ENCODE measurements around the gene PDZD4. TPM values are rescaled to one million over a fixed set of nuclear protein-coding genes. Genes with fewer than 3 reads are reported as not detected.
A peak's percentile ranks its signal among the peaks of the same experiment; 100 is the strongest.

The PDZD4 gene
- total RNA-seq, 1 experiment from 2014 or later: 120 TPM

- TF ChIP-seq ZBTB21 (CRISPR knock-in tag; IDR thresholded peaks at IDR 0.05; ENCODE audit: borderline replicate concordance): no peak
- TF ChIP-seq RORB (CRISPR knock-in tag; IDR thresholded peaks at IDR 0.05): no peak
- no peak for TF ChIP-seq ELF4 (CRISPR knock-in tag; IDR thresholded peaks at IDR 0.05; ENCODE audit: low read depth)
- TF ChIP-seq, protein P1, sequence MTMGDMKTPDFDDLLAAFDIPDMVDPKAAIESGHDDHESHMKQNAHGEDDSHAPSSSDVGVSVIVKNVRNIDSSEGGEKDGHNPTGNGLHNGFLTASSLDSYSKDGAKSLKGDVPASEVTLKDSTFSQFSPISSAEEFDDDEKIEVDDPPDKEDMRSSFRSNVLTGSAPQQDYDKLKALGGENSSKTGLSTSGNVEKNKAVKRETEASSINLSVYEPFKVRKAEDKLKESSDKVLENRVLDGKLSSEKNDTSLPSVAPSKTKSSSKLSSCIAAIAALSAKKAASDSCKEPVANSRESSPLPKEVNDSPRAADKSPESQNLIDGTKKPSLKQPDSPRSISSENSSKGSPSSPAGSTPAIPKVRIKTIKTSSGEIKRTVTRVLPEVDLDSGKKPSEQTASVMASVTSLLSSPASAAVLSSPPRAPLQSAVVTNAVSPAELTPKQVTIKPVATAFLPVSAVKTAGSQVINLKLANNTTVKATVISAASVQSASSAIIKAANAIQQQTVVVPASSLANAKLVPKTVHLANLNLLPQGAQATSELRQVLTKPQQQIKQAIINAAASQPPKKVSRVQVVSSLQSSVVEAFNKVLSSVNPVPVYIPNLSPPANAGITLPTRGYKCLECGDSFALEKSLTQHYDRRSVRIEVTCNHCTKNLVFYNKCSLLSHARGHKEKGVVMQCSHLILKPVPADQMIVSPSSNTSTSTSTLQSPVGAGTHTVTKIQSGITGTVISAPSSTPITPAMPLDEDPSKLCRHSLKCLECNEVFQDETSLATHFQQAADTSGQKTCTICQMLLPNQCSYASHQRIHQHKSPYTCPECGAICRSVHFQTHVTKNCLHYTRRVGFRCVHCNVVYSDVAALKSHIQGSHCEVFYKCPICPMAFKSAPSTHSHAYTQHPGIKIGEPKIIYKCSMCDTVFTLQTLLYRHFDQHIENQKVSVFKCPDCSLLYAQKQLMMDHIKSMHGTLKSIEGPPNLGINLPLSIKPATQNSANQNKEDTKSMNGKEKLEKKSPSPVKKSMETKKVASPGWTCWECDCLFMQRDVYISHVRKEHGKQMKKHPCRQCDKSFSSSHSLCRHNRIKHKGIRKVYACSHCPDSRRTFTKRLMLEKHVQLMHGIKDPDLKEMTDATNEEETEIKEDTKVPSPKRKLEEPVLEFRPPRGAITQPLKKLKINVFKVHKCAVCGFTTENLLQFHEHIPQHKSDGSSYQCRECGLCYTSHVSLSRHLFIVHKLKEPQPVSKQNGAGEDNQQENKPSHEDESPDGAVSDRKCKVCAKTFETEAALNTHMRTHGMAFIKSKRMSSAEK (CRISPR knock-in tag; IDR thresholded peaks at IDR 0.05; ENCODE audit: borderline replicate concordance): no peak
- no peak for TF ChIP-seq CREB1 (CRISPR knock-in tag; IDR thresholded peaks at IDR 0.05)
- no peak for TF ChIP-seq ZNF219 (CRISPR knock-in tag; IDR thresholded peaks at IDR 0.05; ENCODE audit: borderline replicate concordance)
- TF ChIP-seq SOX15 (CRISPR knock-in tag; IDR thresholded peaks at IDR 0.05): no peak
Measured at GRCh38 chrX:153781428-153782047, 48.8 kb downstream of the PDZD4 start (continued).

- DNase-seq (ENCODE audit: low spot score): no peak
- TF ChIP-seq IRF1 (CRISPR knock-in tag; IDR thresholded peaks at IDR 0.05) (no peak), ZNF671 (CRISPR knock-in tag; IDR thresholded peaks at IDR 0.05) (no peak), HMGA2 (CRISPR knock-in tag; IDR thresholded peaks at IDR 0.05) (no peak), GTF2I (CRISPR knock-in tag; conservative IDR thresholded peaks at IDR 0.05) (no peak), MYBL2 (CRISPR knock-in tag; IDR thresholded peaks at IDR 0.05) (no peak), ZNF263 (CRISPR knock-in tag; IDR thresholded peaks at IDR 0.05; ENCODE audit: low read depth) (no peak), ESRRA (CRISPR knock-in tag; IDR thresholded peaks at IDR 0.05; ENCODE audit: borderline replicate concordance) (no peak), JAZF1 (CRISPR knock-in tag; IDR thresholded peaks at IDR 0.05) (no peak), RORB (CRISPR knock-in tag; IDR thresholded peaks at IDR 0.05) (no peak), SP1 (CRISPR knock-in tag; conservative IDR thresholded peaks at IDR 0.05) (no peak), MLX (CRISPR knock-in tag; IDR thresholded peaks at IDR 0.05) (no peak), GRHL2 (CRISPR knock-in tag; IDR thresholded peaks at IDR 0.05; ENCODE audit: insufficient replicate concordance, severe bottlenecking) (no peak), HMGXB4 (CRISPR knock-in tag; IDR thresholded peaks at IDR 0.05) (no peak)
- TF ChIP-seq, protein P2, sequence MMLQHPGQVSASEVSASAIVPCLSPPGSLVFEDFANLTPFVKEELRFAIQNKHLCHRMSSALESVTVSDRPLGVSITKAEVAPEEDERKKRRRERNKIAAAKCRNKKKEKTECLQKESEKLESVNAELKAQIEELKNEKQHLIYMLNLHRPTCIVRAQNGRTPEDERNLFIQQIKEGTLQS (CRISPR knock-in tag; conservative IDR thresholded peaks at IDR 0.05): no peak
- TF ChIP-seq, protein P3, sequence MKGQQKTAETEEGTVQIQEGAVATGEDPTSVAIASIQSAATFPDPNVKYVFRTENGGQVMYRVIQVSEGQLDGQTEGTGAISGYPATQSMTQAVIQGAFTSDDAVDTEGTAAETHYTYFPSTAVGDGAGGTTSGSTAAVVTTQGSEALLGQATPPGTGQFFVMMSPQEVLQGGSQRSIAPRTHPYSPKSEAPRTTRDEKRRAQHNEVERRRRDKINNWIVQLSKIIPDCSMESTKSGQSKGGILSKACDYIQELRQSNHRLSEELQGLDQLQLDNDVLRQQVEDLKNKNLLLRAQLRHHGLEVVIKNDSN (CRISPR knock-in tag; IDR thresholded peaks at IDR 0.05): no peak
- TF ChIP-seq, protein P4, sequence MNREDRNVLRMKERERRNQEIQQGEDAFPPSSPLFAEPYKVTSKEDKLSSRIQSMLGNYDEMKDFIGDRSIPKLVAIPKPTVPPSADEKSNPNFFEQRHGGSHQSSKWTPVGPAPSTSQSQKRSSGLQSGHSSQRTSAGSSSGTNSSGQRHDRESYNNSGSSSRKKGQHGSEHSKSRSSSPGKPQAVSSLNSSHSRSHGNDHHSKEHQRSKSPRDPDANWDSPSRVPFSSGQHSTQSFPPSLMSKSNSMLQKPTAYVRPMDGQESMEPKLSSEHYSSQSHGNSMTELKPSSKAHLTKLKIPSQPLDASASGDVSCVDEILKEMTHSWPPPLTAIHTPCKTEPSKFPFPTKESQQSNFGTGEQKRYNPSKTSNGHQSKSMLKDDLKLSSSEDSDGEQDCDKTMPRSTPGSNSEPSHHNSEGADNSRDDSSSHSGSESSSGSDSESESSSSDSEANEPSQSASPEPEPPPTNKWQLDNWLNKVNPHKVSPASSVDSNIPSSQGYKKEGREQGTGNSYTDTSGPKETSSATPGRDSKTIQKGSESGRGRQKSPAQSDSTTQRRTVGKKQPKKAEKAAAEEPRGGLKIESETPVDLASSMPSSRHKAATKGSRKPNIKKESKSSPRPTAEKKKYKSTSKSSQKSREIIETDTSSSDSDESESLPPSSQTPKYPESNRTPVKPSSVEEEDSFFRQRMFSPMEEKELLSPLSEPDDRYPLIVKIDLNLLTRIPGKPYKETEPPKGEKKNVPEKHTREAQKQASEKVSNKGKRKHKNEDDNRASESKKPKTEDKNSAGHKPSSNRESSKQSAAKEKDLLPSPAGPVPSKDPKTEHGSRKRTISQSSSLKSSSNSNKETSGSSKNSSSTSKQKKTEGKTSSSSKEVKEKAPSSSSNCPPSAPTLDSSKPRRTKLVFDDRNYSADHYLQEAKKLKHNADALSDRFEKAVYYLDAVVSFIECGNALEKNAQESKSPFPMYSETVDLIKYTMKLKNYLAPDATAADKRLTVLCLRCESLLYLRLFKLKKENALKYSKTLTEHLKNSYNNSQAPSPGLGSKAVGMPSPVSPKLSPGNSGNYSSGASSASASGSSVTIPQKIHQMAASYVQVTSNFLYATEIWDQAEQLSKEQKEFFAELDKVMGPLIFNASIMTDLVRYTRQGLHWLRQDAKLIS (CRISPR knock-in tag; IDR thresholded peaks at IDR 0.05; ENCODE audit: borderline replicate concordance): no peak
- POLR2A ChIA-PET: no interaction called here
- H3K27ac Mint-ChIP-seq: peak within 1 kb of the TSS; percentile 78; the same call in 1 of the 2 replicates
- no peaks in the 10 kb centered on the region for H3K9me3 Mint-ChIP-seq
- CTCF ChIA-PET: interaction anchor here (1.0 to 1.4 kb wide), 2 partner anchors 12 to 17 kb away, joined by 3 to 4 read pairs; partner anchors contain the start of gene PLXNB3
- no peak for ATAC-seq
- no peaks in the 10 kb centered on the region for H3K27me3 Mint-ChIP-seq (ENCODE audit: low read depth)
- no peaks in the 10 kb centered on the region; the same call in 1 of the 2 replicates for H3K4me1 Mint-ChIP-seq
- no peaks in the 10 kb centered on the region for H3K36me3 Mint-ChIP-seq
- H3K4me3 Mint-ChIP-seq: no peak within 1 kb of the TSS
Measured at GRCh38 chrX:153780678-153781427, 49.5 kb downstream of the PDZD4 start, which contains the start of gene SRPK3. Gene SRPK3 (plus strand): TSS chrX:153781041. CDS start chrX:153781087, 46 bp downstream.

Data from WTC11 (cell line).